HCT116 (cell line): ENCODE measurements around the gene ESRRA. TPM values are rescaled to one million over a fixed set of nuclear protein-coding genes. Genes with fewer than 3 reads are reported as not detected.

Source experiments
- ATAC-seq: fragments of 200-7000 bp; cut with Tn5 transposase; 2 replicates; pipeline ENCODE4 v1.9.1; 2020; ENCODE audit warnings: mild to moderate bottlenecking, moderate library complexity
- BruUV-seq: library from RNA; stranded (reverse); fragments of 400-500 nt; replicated peaks from 2 replicates; lab custom pipeline; 2021; lab: Mats Ljungman, UMichigan
- CTCF ChIA-PET: fragments of 300-600 bp; sonication (Branson Sonifier 250); formaldehyde crosslinking; loops from one replicate; lab custom pipeline; 2021; ENCODE audit warnings: antibody characterized with exemption; lab: Charles Lee
- POLR2A ChIA-PET: fragments of 300-600, 350-600 bp; sonication (Branson Sonifier 250); formaldehyde crosslinking; loops from one replicate; lab custom pipeline; 2021; ENCODE audit warnings: antibody characterized with exemption; lab: Charles Lee
- RAD21 ChIA-PET, 2 experiments: fragments of 300-600 bp; sonication (Branson Sonifier 250); formaldehyde crosslinking; loops; one replicate each; lab custom pipeline; 2023; ENCODE audit warnings: low total read pairs in 2 of 2; ENCODE audit not compliant: uncharacterized antibody in 2 of 2, unreplicated experiment in 2 of 2, low non-redundant PET in 1 of 2; lab: Charles Lee
- DNase-seq: peaks from one replicate; pipeline ENCODE4 v3.0.0-alpha.2; 2010; ENCODE audit warnings: low read depth, low spot score
- H2AFZ ChIP-seq: fragments of 200-600 bp; shearing (Covaris generic), sonication (generic); 2 replicates; pipeline ENCODE4 v1.6.1; 2017; ENCODE audit warnings: low read depth, mixed run types, mixed read lengths, antibody characterized with exemption, low read length; ENCODE audit not compliant: poor library complexity, severe bottlenecking
- H3K27ac ChIP-seq: 2 replicates; pipeline ENCODE4 v1.5.1; 2012; ENCODE audit warnings: low read depth, low read length
- H3K27me3 ChIP-seq: fragments of 200-600 bp; sonication (generic); 2 replicates; pipeline ENCODE4 v1.6.1; 2016; ENCODE audit warnings: mixed run types, low read length, mixed read lengths; ENCODE audit not compliant: insufficient read depth
- H3K36me3 ChIP-seq, 2 experiments: fragments of 200-500 bp in 1 of 2; fragments of 200-600 bp in 1 of 2; sonication (Bioruptor generic) in 1 of 2; sonication (generic) in 1 of 2; 2 replicates each; pipeline versions ENCODE4 v1.5.1 to v1.6.1; 2014 to 2016; ENCODE audit warnings: low read length in 2 of 2, inconsistent platforms in 1 of 2, mixed read lengths in 1 of 2, mixed run types in 1 of 2; ENCODE audit not compliant: insufficient read depth in 2 of 2, control insufficient read depth in 1 of 2
- H3K4me1 ChIP-seq, 2 experiments: fragments of 200-600 bp in 1 of 2; sonication (generic) in 1 of 2; 2 replicates each; pipeline versions ENCODE4 v1.5.1 to v1.6.1; 2012 to 2017; ENCODE audit warnings: low read length in 2 of 2, inconsistent platforms in 1 of 2, mild to moderate bottlenecking in 1 of 2, mixed read lengths in 1 of 2, mixed run types in 1 of 2, moderate library complexity in 1 of 2; ENCODE audit not compliant: insufficient read depth in 2 of 2, control insufficient read depth in 1 of 2
- H3K4me2 ChIP-seq: fragments of 200-600 bp; sonication (generic); 2 replicates; pipeline ENCODE4 v1.6.1; 2017; ENCODE audit warnings: mixed run types, low read length, mixed read lengths
- H3K4me3 ChIP-seq, 2 experiments: fragments of 200-600 bp in 1 of 2; sonication (generic) in 1 of 2; replicated peaks in 1 of 2; 2 replicates each; pipeline ENCODE4 v1.5.1; 2011 to 2016; ENCODE audit warnings: low read length in 2 of 2, control low read depth in 1 of 2, low read depth in 1 of 2, mild to moderate bottlenecking in 1 of 2, mixed read lengths in 1 of 2, mixed run types in 1 of 2
- H3K79me2 ChIP-seq: fragments of 200-600 bp; sonication (generic); 2 replicates; pipeline ENCODE4 v1.6.1; 2017; ENCODE audit warnings: mild to moderate bottlenecking, mixed run types, low read length, moderate library complexity, mixed read lengths; ENCODE audit not compliant: insufficient read depth
- H3K9ac ChIP-seq: fragments of 200-600 bp; sonication (generic); 2 replicates; pipeline ENCODE4 v1.6.1; 2016; ENCODE audit warnings: low read length, mixed read lengths
- H3K9me2 ChIP-seq: fragments of 200-600 bp; sonication (generic), shearing (Covaris generic); 2 replicates; pipeline ENCODE4 v1.6.1; 2017; ENCODE audit warnings: mixed run types, mild to moderate bottlenecking, moderate library complexity; ENCODE audit not compliant: insufficient read depth
- H3K9me3 ChIP-seq, 2 experiments: fragments of 200-500 bp in 1 of 2; fragments of 200-600 bp in 1 of 2; sonication (Bioruptor generic) in 1 of 2; sonication (generic) in 1 of 2; 2 replicates each; pipeline ENCODE4 v1.6.1; 2014 to 2017; ENCODE audit warnings: low read length in 2 of 2, mixed read lengths in 2 of 2, inconsistent platforms in 1 of 2, low read depth in 1 of 2, mild to moderate bottlenecking in 1 of 2, mixed run types in 1 of 2, moderate library complexity in 1 of 2; ENCODE audit not compliant: control insufficient read depth in 1 of 2, insufficient read depth in 1 of 2
- H4K20me1 ChIP-seq: fragments of 200-600 bp; sonication (generic), shearing (Covaris generic); 2 replicates; pipeline ENCODE4 v1.6.1; 2017; ENCODE audit warnings: mixed run types, mild to moderate bottlenecking, moderate library complexity; ENCODE audit not compliant: insufficient read depth
- ATF3 ChIP-seq: IDR thresholded peaks from 2 replicates; pipeline ENCODE4 v1.6.1; 2012
- CBX3 ChIP-seq: IDR thresholded peaks from 2 replicates; pipeline ENCODE4 v1.6.1; 2012; ENCODE audit warnings: low read depth
- CTCF ChIP-seq, 3 experiments: fragments of 200-600 bp in 1 of 3; sonication (generic) in 1 of 3; IDR thresholded peaks in 2 of 3; conservative IDR thresholded peaks in 1 of 3; 2 replicates each; pipeline ENCODE4 v1.5.1; 2012 to 2017; ENCODE audit warnings: low read depth in 2 of 3, low read length in 2 of 3, antibody characterized with exemption in 1 of 3, borderline replicate concordance in 1 of 3, control low read depth in 1 of 3, mild to moderate bottlenecking in 1 of 3, mixed read lengths in 1 of 3, mixed run types in 1 of 3, moderate library complexity in 1 of 3; ENCODE audit not compliant: insufficient read depth in 1 of 3
- EGR1 ChIP-seq: IDR thresholded peaks from 2 replicates; pipeline ENCODE4 v1.6.1; 2012; ENCODE audit warnings: low read depth
- ELF1 ChIP-seq: IDR thresholded peaks from 2 replicates; pipeline ENCODE4 v1.6.1; 2012; ENCODE audit warnings: low read depth, borderline replicate concordance
- EZH2 ChIP-seq: fragments of 200-600 bp; sonication (generic); IDR thresholded peaks from 2 replicates; pipeline ENCODE4 v1.6.1; 2017; ENCODE audit warnings: antibody characterized with exemption, mixed run types
- EZH2phosphoT487 ChIP-seq: fragments of 200-600 bp; IDR thresholded peaks from 2 replicates; pipeline ENCODE4 v1.6.1; 2018; ENCODE audit warnings: antibody characterized with exemption, borderline replicate concordance
- FOSL1 ChIP-seq: IDR thresholded peaks from 2 replicates; pipeline ENCODE4 v1.6.1; 2012; ENCODE audit warnings: low read depth
- JUND ChIP-seq: IDR thresholded peaks from 2 replicates; pipeline ENCODE4 v1.6.1; 2012
- MAX ChIP-seq: IDR thresholded peaks from 2 replicates; pipeline ENCODE4 v1.6.1; 2012
- POLR2A ChIP-seq: IDR thresholded peaks from 2 replicates; pipeline ENCODE4 v1.7.0; 2011; ENCODE audit warnings: borderline replicate concordance; ENCODE audit not compliant: insufficient read depth, insufficient read length; ENCODE audit errors: extremely low read depth
- POLR2AphosphoS5 ChIP-seq: IDR thresholded peaks from 2 replicates; pipeline ENCODE4 v1.6.1; 2011; ENCODE audit warnings: mild to moderate bottlenecking, low read depth, low read length, moderate library complexity
- REST ChIP-seq: IDR thresholded peaks from 2 replicates; pipeline ENCODE4 v1.6.1; 2012; ENCODE audit warnings: low read depth
- SRF ChIP-seq: IDR thresholded peaks from 2 replicates; pipeline ENCODE4 v1.6.1; 2012; ENCODE audit warnings: low read depth
- TCF7L2 ChIP-seq: IDR thresholded peaks from 2 replicates; pipeline ENCODE4 v1.7.0; 2011; ENCODE audit warnings: borderline replicate concordance, inconsistent platforms; ENCODE audit not compliant: insufficient read depth, insufficient read length; ENCODE audit errors: extremely low read depth
- YY1 ChIP-seq: IDR thresholded peaks from 2 replicates; pipeline ENCODE4 v1.6.1; 2011; ENCODE audit warnings: low read length, low read depth, moderate library complexity, mild to moderate bottlenecking; ENCODE audit not compliant: insufficient replicate concordance; ENCODE audit errors: extremely low read depth
- ZBTB33 ChIP-seq: IDR thresholded peaks from 2 replicates; pipeline ENCODE4 v1.6.1; 2011; ENCODE audit warnings: mild to moderate bottlenecking, low read length, moderate library complexity; ENCODE audit not compliant: insufficient replicate concordance; ENCODE audit errors: extremely low read depth
- ZFX ChIP-seq: fragments of 450-650 bp; IDR thresholded peaks from 2 replicates; pipeline ENCODE4 v1.6.1; 2017
- ZNF274 ChIP-seq: fragments of 200-500 bp; sonication (Bioruptor generic); IDR thresholded peaks from 2 replicates; pipeline ENCODE4 v1.6.1; 2014; ENCODE audit warnings: mild to moderate bottlenecking, low read depth, low read length, inconsistent platforms
- intact Hi-C: fragments of 100-400 bp; cut with micrococcal nuclease; formaldehyde crosslinking; loops from 2 replicates; pipeline ENCODE4 v1.10.0; 2022
- total RNA-seq: library from RNA; stranded (reverse); gene quantifications from one replicate; pipeline ENCODE4 v1.2.1, GENCODE V29; 2021; ENCODE audit not compliant: unreplicated experiment

Gene ESRRA
- total RNA-seq, 1 experiment from 2014 or later: 62.7 TPM

GRCh38 chr11:64348383-64349024 is 43.2 kb downstream of the ESRRA start:
- Histone ChIP-seq H3K4me3 (no peak overlapping the region), H4K20me1 (no peaks in the 10 kb centered on the region), H3K27ac (no peak overlapping the region), H3K9ac (no peak overlapping the region), H3K9me2 (no peaks in the 10 kb centered on the region), H3K79me2 (no peaks in the 10 kb centered on the region), H3K9me3 (no peaks in the 10 kb centered on the region), H3K27me3 (no peaks in the 10 kb centered on the region), H3K4me1 (peaks cover 2 to 11% of the 10 kb centered on the region in 2 experiments; a peak in 3 of 4 replicates), H3K36me3 (no peaks in the 10 kb centered on the region), H3K4me2 (no peak overlapping the region), H2AFZ (no peak overlapping the region)
- ChIA-PET CTCF (interaction anchor here (0.6 kb wide), 1 partner anchor 71 kb away, joined by 3 read pairs; no protein-coding TSS in a partner anchor), POLR2A (interaction anchor here (1.0 kb wide), 1 partner anchor 167 kb away, joined by 3 read pairs; no protein-coding TSS in a partner anchor), RAD21 (no interaction called here)
- ATAC-seq (no peak), DNase-seq (no peak)
- no peak for TF ChIP-seq ZFX
- TF ChIP-seq ZBTB33: no peak
- no peak for TF ChIP-seq JUND
- no peak for TF ChIP-seq FOSL1
- TF ChIP-seq YY1: no peak
- no peak for TF ChIP-seq MAX
- no peak for TF ChIP-seq CTCF (IDR thresholded peaks at IDR 0.05 in 2 of 3, conservative IDR thresholded peaks at IDR 0.05 in 1 of 3; ENCODE audit: borderline replicate concordance in 1 of 3, insufficient read depth in 1 of 3, low read depth in 2 of 3, low read length in 2 of 3)
- no peak for TF ChIP-seq SRF
- TF ChIP-seq CBX3: no peak
- TF ChIP-seq EZH2: no peak
- TF ChIP-seq REST: no peak
- no peak for TF ChIP-seq POLR2AphosphoS5
- no peak for TF ChIP-seq ATF3
- TF ChIP-seq EGR1: no peak
- no peak for TF ChIP-seq ZNF274
- TF ChIP-seq TCF7L2: no peak
- no peak for TF ChIP-seq ELF1
- no peak for TF ChIP-seq EZH2phosphoT487
- TF ChIP-seq POLR2A: no peak
- intact Hi-C loops: no loop called here
- BruUV-seq: no TSS peak
